ENCODE results near the gene HSF2.

- TF ChIP-seq CTCF (IDR thresholded peaks at IDR 0.05; ENCODE audit: low read depth, low read length, missing input control), result no peak
- no peak for TF ChIP-seq TAF1 (conservative IDR thresholded peaks at IDR 0.05)
- TF ChIP-seq NR2F2 (IDR thresholded peaks at IDR 0.05), result no peak
- TF ChIP-seq JUND (IDR thresholded peaks at IDR 0.05), result no peak
- no peak for TF ChIP-seq FOXA1 (IDR thresholded peaks at IDR 0.05)
- TF ChIP-seq ZBTB33 (IDR thresholded peaks at IDR 0.05), result no peak
- no peak for TF ChIP-seq REST (IDR thresholded peaks at IDR 0.05)
- TF ChIP-seq MAX (IDR thresholded peaks at IDR 0.05), result no peak
- TF ChIP-seq RAD21 (IDR thresholded peaks at IDR 0.05), result no peak
- TF ChIP-seq YY1 (IDR thresholded peaks at IDR 0.05), result no peak
- no peak for TF ChIP-seq FOXA2 (IDR thresholded peaks at IDR 0.05)
- TF ChIP-seq SP1 (IDR thresholded peaks at IDR 0.05), result no peak
- TF ChIP-seq ATF3 (IDR thresholded peaks at IDR 0.05), result no peak
Measured at GRCh38 chr6:122454673-122455072, 55.2 kb downstream of the HSF2 start.

Measured in liver (tissue), 3 donors.